HG03565 (cell line): Measurements from ENCODE around the gene AMELX.

Source experiments
- ATAC-seq: cut with Tn5 transposase; IDR thresholded peaks from one replicate; pipeline ENCODE4 v1.9.1; 2021; ENCODE audit warnings: mild to moderate bottlenecking, moderate library complexity; ENCODE audit not compliant: unreplicated experiment

Gene AMELX

GRCh38 chrX:11293113-11293512 lies at the start of gene AMELX:
AMELX (plus strand) TSS chrX:11293413; CDS start chrX:11294789, 1,376 bp downstream.
- ATAC-seq: no peak

DNA sequence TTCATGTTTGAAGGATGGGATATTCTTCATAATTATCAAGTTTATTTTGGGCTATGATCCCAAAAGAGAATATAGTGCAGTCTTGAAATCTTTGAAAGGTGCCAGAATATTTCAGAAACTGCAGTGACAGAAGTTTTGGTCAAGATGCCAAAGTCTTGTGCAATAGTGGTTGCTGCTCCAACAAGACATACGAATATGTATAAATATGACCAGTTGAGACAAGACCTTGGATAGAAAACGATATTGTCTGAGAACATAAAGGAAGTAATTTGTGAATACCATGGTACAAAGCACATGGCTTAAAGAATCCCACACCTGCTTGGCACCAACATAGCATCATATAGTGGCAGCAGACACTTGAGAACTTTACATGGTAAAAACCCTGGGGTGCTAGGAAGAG lies 48.6 kb upstream of the AMELX start:
- no peak for ATAC-seq

- ATAC-seq: no peak
Observed at GRCh38 chrX:11254417-11255109, 38.6 kb upstream of the AMELX start.

DNA sequence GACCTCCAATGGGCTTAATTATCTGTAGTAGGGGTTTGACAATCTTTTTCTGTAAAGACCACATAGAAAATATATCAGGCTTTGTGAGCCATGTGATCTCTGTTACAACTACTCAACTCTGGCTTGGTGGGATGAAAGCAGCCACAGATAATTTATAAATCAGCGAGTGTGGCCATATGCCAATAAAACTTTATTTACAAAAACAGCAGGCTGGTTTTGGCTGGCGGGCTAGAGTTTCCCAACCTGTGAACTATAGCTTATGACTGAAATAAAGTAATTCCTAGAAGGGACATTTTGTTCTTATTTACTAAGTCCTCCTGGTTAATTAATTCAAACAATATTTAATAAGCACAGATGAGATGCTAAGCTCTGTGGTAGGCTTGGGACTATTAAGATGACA lies 35.9 kb upstream of the AMELX start:
- ATAC-seq: no peak

DNA sequence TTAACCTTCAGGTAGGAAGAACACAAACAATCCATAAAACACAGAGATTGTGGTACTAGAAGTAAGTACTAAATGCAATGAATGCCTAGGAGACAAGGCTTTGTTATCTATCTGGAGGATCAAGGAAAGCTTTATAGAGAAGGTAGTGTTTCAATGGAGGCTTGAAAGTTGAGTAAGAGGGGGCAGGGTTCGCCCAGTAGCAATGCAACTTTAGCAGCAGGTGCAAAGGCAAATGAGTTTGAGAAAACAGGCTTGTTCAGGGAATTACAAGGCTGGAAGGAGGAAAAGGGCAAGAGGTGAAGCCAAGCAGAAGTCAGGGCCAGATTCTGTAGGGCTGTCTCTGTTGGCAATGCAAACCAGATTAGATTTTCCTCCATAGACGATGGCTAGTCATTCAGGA lies 35.5 kb upstream of the AMELX start:
- no peak for ATAC-seq

GRCh38 chrX:11259437-11259836 lies 33.8 kb upstream of the AMELX start:
- ATAC-seq: no peak

DNA sequence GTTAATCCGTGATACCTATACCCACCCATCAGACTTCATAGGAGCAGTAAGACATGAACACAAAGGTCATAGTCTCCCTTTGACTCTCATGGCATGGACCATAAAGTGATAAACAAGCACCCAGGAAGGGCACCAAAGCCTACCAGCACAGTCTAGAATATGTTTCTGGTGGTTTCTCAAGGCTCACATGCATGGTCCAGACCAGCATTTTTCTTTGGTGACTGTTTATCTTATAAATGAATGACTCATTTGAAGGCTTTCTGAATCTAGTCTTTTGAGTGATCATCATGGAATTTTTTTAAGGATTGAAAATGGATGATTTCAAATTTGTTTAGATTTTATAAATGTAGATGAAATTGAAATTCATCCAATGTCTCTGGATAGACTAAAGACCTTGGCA lies 32.0 kb upstream of the AMELX start:
- no peak for ATAC-seq

GRCh38 chrX:11264925-11265324 lies 28.3 kb upstream of the AMELX start:
- no peak for ATAC-seq

DNA sequence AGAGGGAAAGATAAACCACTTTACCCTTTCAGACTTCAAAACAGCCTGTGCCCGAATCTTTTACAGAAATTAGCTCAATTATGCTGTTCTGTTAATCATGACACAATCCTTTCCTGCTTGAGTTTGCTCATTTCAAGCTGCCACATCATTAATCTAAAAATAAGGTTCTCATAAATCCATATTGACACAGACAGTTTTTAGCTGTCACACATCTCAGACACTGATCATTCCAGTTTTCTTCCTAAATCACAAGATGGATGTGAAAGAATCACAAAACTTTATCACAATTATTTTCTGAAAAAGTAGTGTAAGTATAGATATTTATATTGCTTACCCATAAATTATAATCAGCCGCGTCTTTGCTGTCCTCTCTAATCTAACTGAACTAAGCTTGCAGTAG lies 27.9 kb upstream of the AMELX start:
- ATAC-seq: no peak

GRCh38 chrX:11266573-11267003 lies 26.6 kb upstream of the AMELX start:
- no peak for ATAC-seq

- no peak for ATAC-seq
Observed at GRCh38 chrX:11267425-11267824, 25.8 kb upstream of the AMELX start.

DNA sequence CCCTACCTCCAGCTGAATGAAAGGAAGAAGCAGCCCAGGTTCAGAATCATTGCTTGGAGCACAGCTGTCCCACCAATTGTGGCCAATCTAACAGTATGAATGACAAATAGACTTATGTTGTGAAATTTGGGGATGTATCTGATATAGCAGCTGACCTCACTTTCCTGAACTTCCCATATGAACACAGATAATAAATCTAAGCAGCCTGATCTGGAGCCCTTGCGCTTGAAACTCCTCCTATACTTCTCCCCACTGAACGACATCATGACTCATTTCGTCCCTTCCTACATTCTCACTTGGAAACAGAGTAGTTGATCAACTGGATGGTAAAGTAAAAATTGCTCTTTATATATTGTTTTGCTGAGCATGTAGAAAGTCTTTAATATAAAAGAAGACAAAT lies 24.2 kb upstream of the AMELX start:
- ATAC-seq: no peak

DNA sequence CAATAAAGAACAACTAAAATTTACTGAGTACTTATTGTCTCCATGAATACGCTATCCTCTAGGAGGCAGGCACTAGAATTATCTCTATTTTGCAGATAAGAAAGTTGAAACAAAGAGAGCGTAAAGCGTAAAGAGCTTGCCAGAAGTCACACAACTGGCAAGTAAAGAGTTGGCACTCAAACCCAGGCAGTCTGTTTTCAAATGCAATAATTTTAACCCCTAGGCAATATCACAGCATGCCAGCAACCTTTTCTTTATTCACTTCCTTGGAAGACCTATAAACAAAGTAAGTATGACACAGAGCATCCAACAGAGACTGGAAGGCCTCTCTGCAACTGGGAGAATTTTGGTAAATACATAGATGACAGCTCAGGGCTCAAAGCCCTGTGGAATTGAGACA lies 23.2 kb upstream of the AMELX start:
- ATAC-seq: no peak

- no peak for ATAC-seq
Observed at GRCh38 chrX:11272290-11272689, 20.9 kb upstream of the AMELX start.

DNA sequence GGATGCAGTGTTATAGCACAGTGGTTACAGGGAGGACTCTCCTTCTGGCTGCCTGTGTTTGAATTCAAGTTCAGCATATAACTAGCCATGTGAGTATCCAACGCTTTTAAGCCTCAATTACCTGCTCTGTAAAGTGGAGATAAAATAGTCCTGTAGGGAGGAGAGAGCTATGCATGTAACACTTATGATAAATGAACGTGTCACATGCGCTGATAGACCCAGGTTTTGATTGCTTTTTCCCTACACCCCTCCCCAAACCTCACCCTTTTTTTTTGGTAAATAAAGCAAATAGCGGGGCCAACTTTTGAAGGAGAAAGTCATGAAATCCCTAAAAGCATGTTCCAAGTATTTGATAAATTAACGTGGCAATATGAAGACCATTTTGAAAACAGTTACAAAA lies 20.4 kb upstream of the AMELX start:
- no peak for ATAC-seq

DNA sequence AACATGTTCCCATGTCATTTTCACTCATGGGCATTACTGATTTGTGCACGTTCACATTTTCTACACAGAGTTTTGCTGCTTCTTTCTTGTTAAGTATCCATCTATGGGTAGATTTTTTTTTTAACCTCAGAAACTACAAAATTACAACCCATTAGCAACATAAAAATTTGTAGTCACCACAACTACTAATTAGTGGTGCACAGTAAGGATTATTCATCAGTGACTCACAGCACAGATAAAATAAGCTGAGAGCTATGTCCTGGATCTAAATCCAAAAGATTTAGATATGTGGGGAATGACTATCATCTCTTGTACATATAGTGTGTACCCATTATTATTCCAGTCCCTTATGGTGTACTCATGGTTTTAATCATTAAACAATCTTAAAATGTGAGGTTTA lies 19.7 kb upstream of the AMELX start:
- no peak for ATAC-seq

DNA sequence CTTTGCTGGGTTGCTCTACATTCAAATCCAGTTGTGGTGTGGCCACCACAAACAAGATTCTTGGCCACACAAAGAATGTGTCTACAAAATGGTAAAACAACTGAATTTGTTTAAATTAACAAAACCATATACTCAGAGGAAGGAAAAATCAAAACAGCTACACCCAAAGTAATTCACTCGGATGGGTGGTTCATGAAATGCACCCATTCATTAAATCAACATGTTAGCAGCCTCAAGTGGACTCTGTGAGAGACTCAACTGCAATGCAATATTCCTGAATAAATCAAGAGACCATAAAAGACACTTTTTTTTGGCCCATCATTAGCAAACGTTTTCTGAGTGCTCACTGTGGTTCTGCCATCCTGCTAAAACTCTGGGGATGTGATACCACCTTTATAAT lies 11.2 kb upstream of the AMELX start:
- no peak for ATAC-seq

DNA sequence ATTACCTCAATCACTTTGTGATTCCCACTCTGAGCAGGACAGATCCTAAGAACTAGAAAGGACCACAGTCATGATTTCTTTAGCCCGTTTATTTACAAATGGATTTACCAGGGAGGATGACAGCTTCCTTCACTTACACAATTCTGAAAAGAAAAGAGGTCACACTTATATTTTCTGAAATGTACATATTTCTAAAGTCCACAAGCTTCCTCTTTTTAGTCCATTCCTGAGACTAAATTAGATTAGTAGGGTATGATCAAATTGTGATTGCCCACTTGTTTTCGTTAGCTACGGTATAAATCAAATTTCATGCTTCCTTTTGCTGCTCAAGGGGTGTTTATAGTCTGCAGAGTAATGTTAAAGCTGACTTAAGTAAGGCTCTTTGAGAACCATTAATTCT lies 7.6 kb upstream of the AMELX start:
- no peak for ATAC-seq

- ATAC-seq: no peak
Observed at GRCh38 chrX:11287505-11287904, 5.7 kb upstream of the AMELX start.

GRCh38 chrX:11290416-11291102 lies 2.7 kb upstream of the AMELX start:
- no peak for ATAC-seq

DNA sequence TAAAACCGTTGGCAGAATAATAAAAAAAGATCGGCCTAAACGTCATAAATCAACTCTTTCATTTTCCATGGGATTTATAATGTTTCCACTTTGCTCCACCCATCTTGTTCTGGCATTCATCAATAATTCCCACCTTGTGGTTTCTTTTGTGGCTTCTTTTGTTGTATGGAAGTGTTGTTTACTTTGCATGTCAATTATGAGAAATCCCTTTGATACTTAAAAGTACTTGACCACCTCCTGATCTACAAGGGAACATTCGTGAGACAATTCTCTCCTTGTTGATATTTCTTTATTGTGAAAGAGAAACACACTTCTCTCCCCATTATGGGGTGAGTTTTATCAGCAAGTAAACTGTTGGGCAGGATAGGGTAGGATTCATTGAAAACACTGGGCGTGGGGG lies 2.8 kb downstream of the AMELX start:
- ATAC-seq: no peak

DNA sequence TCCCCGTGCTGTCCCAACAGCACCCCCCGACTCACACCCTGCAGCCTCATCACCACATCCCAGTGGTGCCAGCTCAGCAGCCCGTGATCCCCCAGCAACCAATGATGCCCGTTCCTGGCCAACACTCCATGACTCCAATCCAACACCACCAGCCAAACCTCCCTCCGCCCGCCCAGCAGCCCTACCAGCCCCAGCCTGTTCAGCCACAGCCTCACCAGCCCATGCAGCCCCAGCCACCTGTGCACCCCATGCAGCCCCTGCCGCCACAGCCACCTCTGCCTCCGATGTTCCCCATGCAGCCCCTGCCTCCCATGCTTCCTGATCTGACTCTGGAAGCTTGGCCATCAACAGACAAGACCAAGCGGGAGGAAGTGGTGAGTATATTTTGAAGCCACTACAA lies 5.4 kb downstream of the AMELX start:
- ATAC-seq: no peak

DNA sequence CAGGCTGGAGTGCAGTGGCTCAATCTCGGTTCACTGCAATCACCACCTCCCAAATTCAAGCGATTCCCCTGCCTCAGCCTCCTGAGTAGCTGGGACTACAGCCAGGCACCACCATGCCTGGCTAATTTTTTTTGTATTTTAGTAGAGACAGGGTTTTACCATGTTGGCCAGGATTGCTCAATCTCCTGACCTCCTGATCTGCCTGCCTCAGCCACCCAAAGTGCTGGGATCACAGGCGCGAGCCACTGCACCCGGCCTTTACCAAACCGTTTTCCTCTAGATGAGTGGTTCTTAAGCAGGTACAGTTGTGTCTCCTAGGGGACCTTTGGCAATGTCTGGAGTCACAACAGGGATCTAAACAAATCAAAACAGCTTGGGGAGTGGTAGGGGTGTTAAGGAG lies 11.6 kb downstream of the AMELX start:
- ATAC-seq: no peak
